ENCODE results near the gene LTBP3. TPM values are rescaled to one million over a fixed set of nuclear protein-coding genes. Genes with fewer than 3 reads are reported as not detected.
A peak's percentile ranks its signal among the peaks of the same experiment; 100 is the strongest.

The LTBP3 gene
- total and polyA plus RNA-seq, 2 of the 13 experiments (the other 11 are each of a cell fraction or from before 2014, with no cell fraction given) = 12.2 to 68.1 TPM

GRCh38 chr11:65529475-65530156 lies 28.5 kb downstream of the LTBP3 start (continued):
- TF ChIP-seq REST (IDR thresholded peaks at IDR 0.05; ENCODE audit: borderline replicate concordance in 1 of 2, low read depth in 1 of 2, low read length in 2 of 2) (no peak), PATZ1 (CRISPR knock-in tag; IDR thresholded peaks at IDR 0.05) (peak; percentile 84), SOX6 (IDR thresholded peaks at IDR 0.05) (no peak), SOX6 (CRISPR knock-in tag; IDR thresholded peaks at IDR 0.05) (peak; percentile 86), ZNF276 (CRISPR knock-in tag; IDR thresholded peaks at IDR 0.05; ENCODE audit: low read depth) (no peak), NCOA2 (CRISPR knock-in tag; IDR thresholded peaks at IDR 0.05) (peak; percentile 54), RARG (CRISPR knock-in tag; IDR thresholded peaks at IDR 0.05; ENCODE audit: low read depth) (no peak), KDM6A (CRISPR knock-in tag; IDR thresholded peaks at IDR 0.05; ENCODE audit: low read depth) (0 out of 2 replicates have a peak, but pooled peaks have one; percentile 8), ADNP (CRISPR knock-in tag; IDR thresholded peaks at IDR 0.05) (peak; percentile 87), FOSL1 (CRISPR knock-in tag; IDR thresholded peaks at IDR 0.05; ENCODE audit: borderline replicate concordance) (peak; percentile 49; the same call in 1 of the 2 replicates), THAP11 (CRISPR knock-in tag; IDR thresholded peaks at IDR 0.05) (0 out of 2 replicates have a peak, but pooled peaks have one; percentile 30), HOXA3 (CRISPR knock-in tag; IDR thresholded peaks at IDR 0.05) (peak; percentile 75), SALL2 (CRISPR knock-in tag; IDR thresholded peaks at IDR 0.05) (peak; percentile 64; the same call in 1 of the 2 replicates), SPEN (CRISPR knock-in tag; IDR thresholded peaks at IDR 0.05; ENCODE audit: low read depth) (peak; percentile 56; the same call in 1 of the 2 replicates), ZBTB7A (CRISPR knock-in tag; IDR thresholded peaks at IDR 0.05) (peak; percentile 73; the same call in 1 of the 2 replicates), GABPB1 (CRISPR knock-in tag; IDR thresholded peaks at IDR 0.05) (peak; percentile 42), ZNF235 (CRISPR knock-in tag; IDR thresholded peaks at IDR 0.05; ENCODE audit: borderline replicate concordance) (no peak), CBX2 (IDR thresholded peaks at IDR 0.05; ENCODE audit: low read depth, low read length) (no peak), CBX2 (CRISPR knock-in tag; IDR thresholded peaks at IDR 0.05; ENCODE audit: low read depth) (no peak), ZNF292 (CRISPR knock-in tag; IDR thresholded peaks at IDR 0.05; ENCODE audit: borderline replicate concordance, low read depth) (0 out of 2 replicates have a peak, but pooled peaks have one; percentile 42)
